DND-41 (cell line): ENCODE results near the gene INPP5F.

Experiments used
- CTCF ChIP-seq: IDR thresholded peaks from 2 replicates; pipeline ENCODE4 v1.5.1; 2012; ENCODE audit warnings: borderline replicate concordance, low read length, moderate library complexity, mild to moderate bottlenecking; ENCODE audit not compliant: poor library complexity, severe bottlenecking; ENCODE audit errors: extremely low read depth
- EZH2 ChIP-seq: IDR thresholded peaks from 3 replicates; pipeline ENCODE4 v1.6.1; 2012; ENCODE audit warnings: borderline replicate concordance, low read depth, mild to moderate bottlenecking, moderate library complexity, low read length, inconsistent platforms; ENCODE audit not compliant: severe bottlenecking

- peak; percentile 96 for TF ChIP-seq CTCF
- no peak for TF ChIP-seq EZH2
These were observed 24.8 kb downstream of the INPP5F start for GRCh38 chr10:119750391-119751230.
